ENCODE measurements around the gene CWC27. TPM values are rescaled to one million over a fixed set of nuclear protein-coding genes. Genes with fewer than 3 reads are reported as not detected.

CWC27 gene
- total RNA-seq, 1 donor from 2014 or later = 9.9 TPM

GRCh38 chr5:64784451-64785025, 15.8 kb downstream of the CWC27 start:
- Histone ChIP-seq H3K9ac (ENCODE audit: low read depth in 1 of 3, low read length in 3 of 3) (no peak overlapping the region), H3K4me3 (ENCODE audit: low read length in 3 of 3) (no peak overlapping the region), H3K9me3 (ENCODE audit: control insufficient read depth in 3 of 3, low read length in 3 of 3) (no peaks in the 10 kb centered on the region), H3K4me1 (ENCODE audit: control insufficient read depth in 3 of 3, insufficient read depth in 3 of 3, low read length in 3 of 3) (no peaks in the 10 kb centered on the region), H3K27me3 (ENCODE audit: control insufficient read depth in 3 of 3, insufficient read depth in 3 of 3, low read length in 3 of 3) (no peaks in the 10 kb centered on the region), H3K36me3 (ENCODE audit: control insufficient read depth in 3 of 3, insufficient read depth in 3 of 3, low read length in 3 of 3) (peaks cover 6 to 9% (median 7%) of the 10 kb centered on the region in 3 donors), H3K27ac (ENCODE audit: low read depth, low read length) (no peak overlapping the region)

- peaks cover 6 to 12% (median 8%) of the 10 kb centered on the region in 3 donors for H3K36me3 ChIP-seq (ENCODE audit: control insufficient read depth in 3 of 3, insufficient read depth in 3 of 3, low read length in 3 of 3)
- no peaks in the 10 kb centered on the region for H3K4me1 ChIP-seq (ENCODE audit: control insufficient read depth in 3 of 3, insufficient read depth in 3 of 3, low read length in 3 of 3)
Observed at GRCh38 chr5:64786372-64786771, 17.6 kb downstream of the CWC27 start.

GRCh38 chr5:64788156-64788555, 19.4 kb downstream of the CWC27 start:
- Histone ChIP-seq H3K4me3 (ENCODE audit: low read length in 3 of 3) (no peak overlapping the region), H3K27ac (ENCODE audit: low read depth, low read length) (no peak overlapping the region), H3K4me1 (ENCODE audit: control insufficient read depth in 3 of 3, insufficient read depth in 3 of 3, low read length in 3 of 3) (no peaks in the 10 kb centered on the region), H3K9me3 (ENCODE audit: control insufficient read depth in 3 of 3, low read length in 3 of 3) (no peaks in the 10 kb centered on the region), H3K27me3 (ENCODE audit: control insufficient read depth in 3 of 3, insufficient read depth in 3 of 3, low read length in 3 of 3) (no peaks in the 10 kb centered on the region), H3K9ac (ENCODE audit: low read depth in 1 of 3, low read length in 3 of 3) (no peak overlapping the region), H3K36me3 (ENCODE audit: control insufficient read depth in 3 of 3, insufficient read depth in 3 of 3, low read length in 3 of 3) (peaks cover 6 to 12% (median 8%) of the 10 kb centered on the region in 3 donors)

More at GRCh38 chr5:64786372-64786771, 17.6 kb downstream of the CWC27 start:
- Histone ChIP-seq H3K4me3 (ENCODE audit: low read length in 3 of 3) (no peak overlapping the region), H3K9ac (ENCODE audit: low read depth in 1 of 3, low read length in 3 of 3) (no peak overlapping the region), H3K27me3 (ENCODE audit: control insufficient read depth in 3 of 3, insufficient read depth in 3 of 3, low read length in 3 of 3) (no peaks in the 10 kb centered on the region), H3K27ac (ENCODE audit: low read depth, low read length) (no peak overlapping the region), H3K9me3 (ENCODE audit: control insufficient read depth in 3 of 3, low read length in 3 of 3) (no peaks in the 10 kb centered on the region)

GRCh38 chr5:64789457-64789856, 20.7 kb downstream of the CWC27 start:
- no peaks in the 10 kb centered on the region for H3K4me1 ChIP-seq (ENCODE audit: control insufficient read depth in 3 of 3, insufficient read depth in 3 of 3, low read length in 3 of 3)
- no peak overlapping the region for H3K27ac ChIP-seq (ENCODE audit: low read depth, low read length)
- H3K9me3 ChIP-seq (ENCODE audit: control insufficient read depth in 3 of 3, low read length in 3 of 3) = no peaks in the 10 kb centered on the region
- peaks cover 6 to 9% (median 8%) of the 10 kb centered on the region in 3 donors for H3K36me3 ChIP-seq (ENCODE audit: control insufficient read depth in 3 of 3, insufficient read depth in 3 of 3, low read length in 3 of 3)
- H3K27me3 ChIP-seq (ENCODE audit: control insufficient read depth in 3 of 3, insufficient read depth in 3 of 3, low read length in 3 of 3) = no peaks in the 10 kb centered on the region
- no peak overlapping the region for H3K9ac ChIP-seq (ENCODE audit: low read depth in 1 of 3, low read length in 3 of 3)
- H3K4me3 ChIP-seq (ENCODE audit: low read length in 3 of 3) = no peak overlapping the region

GRCh38 chr5:64790210-64790609, 21.5 kb downstream of the CWC27 start:
- Histone ChIP-seq H3K36me3 (ENCODE audit: control insufficient read depth in 3 of 3, insufficient read depth in 3 of 3, low read length in 3 of 3) (peaks cover 6 to 9% (median 8%) of the 10 kb centered on the region in 3 donors), H3K9ac (ENCODE audit: low read depth in 1 of 3, low read length in 3 of 3) (no peak overlapping the region), H3K27ac (ENCODE audit: low read depth, low read length) (no peak overlapping the region), H3K27me3 (ENCODE audit: control insufficient read depth in 3 of 3, insufficient read depth in 3 of 3, low read length in 3 of 3) (no peaks in the 10 kb centered on the region), H3K4me1 (ENCODE audit: control insufficient read depth in 3 of 3, insufficient read depth in 3 of 3, low read length in 3 of 3) (no peaks in the 10 kb centered on the region), H3K4me3 (ENCODE audit: low read length in 3 of 3) (no peak overlapping the region), H3K9me3 (ENCODE audit: control insufficient read depth in 3 of 3, low read length in 3 of 3) (no peaks in the 10 kb centered on the region)

- no peaks in the 10 kb centered on the region for H3K9me3 ChIP-seq (ENCODE audit: control insufficient read depth in 3 of 3, low read length in 3 of 3)
- H3K9ac ChIP-seq (ENCODE audit: low read depth in 1 of 3, low read length in 3 of 3) = no peak overlapping the region
- no peak overlapping the region for H3K4me3 ChIP-seq (ENCODE audit: low read length in 3 of 3)
- no peaks in the 10 kb centered on the region for H3K27me3 ChIP-seq (ENCODE audit: control insufficient read depth in 3 of 3, insufficient read depth in 3 of 3, low read length in 3 of 3)
- no peak overlapping the region for H3K27ac ChIP-seq (ENCODE audit: low read depth, low read length)
- no peaks in the 10 kb centered on the region for H3K4me1 ChIP-seq (ENCODE audit: control insufficient read depth in 3 of 3, insufficient read depth in 3 of 3, low read length in 3 of 3)
- H3K36me3 ChIP-seq (ENCODE audit: control insufficient read depth in 3 of 3, insufficient read depth in 3 of 3, low read length in 3 of 3) = peaks cover 2 to 4% (median 3%) of the 10 kb centered on the region in 3 donors
Observed at GRCh38 chr5:64792469-64792868, 23.7 kb downstream of the CWC27 start.

- Histone ChIP-seq H3K27ac (ENCODE audit: low read depth, low read length) (no peak overlapping the region), H3K27me3 (ENCODE audit: control insufficient read depth in 3 of 3, insufficient read depth in 3 of 3, low read length in 3 of 3) (no peaks in the 10 kb centered on the region)
Observed at GRCh38 chr5:64794053-64794770, 25.5 kb downstream of the CWC27 start.

GRCh38 chr5:64796301-64796700, 27.6 kb downstream of the CWC27 start:
- Histone ChIP-seq H3K9me3 (ENCODE audit: control insufficient read depth in 3 of 3, low read length in 3 of 3) (no peaks in the 10 kb centered on the region), H3K27me3 (ENCODE audit: control insufficient read depth in 3 of 3, insufficient read depth in 3 of 3, low read length in 3 of 3) (no peaks in the 10 kb centered on the region), H3K4me1 (ENCODE audit: control insufficient read depth in 3 of 3, insufficient read depth in 3 of 3, low read length in 3 of 3) (no peaks in the 10 kb centered on the region), H3K27ac (ENCODE audit: low read depth, low read length) (no peak overlapping the region), H3K4me3 (ENCODE audit: low read length in 3 of 3) (no peak overlapping the region), H3K36me3 (ENCODE audit: control insufficient read depth in 3 of 3, insufficient read depth in 3 of 3, low read length in 3 of 3) (peaks cover 0 to 8% (median 0%) of the 10 kb centered on the region in 3 donors), H3K9ac (ENCODE audit: low read depth in 1 of 3, low read length in 3 of 3) (no peak overlapping the region)

More at GRCh38 chr5:64794053-64794770, 25.5 kb downstream of the CWC27 start:
- H3K36me3 ChIP-seq (ENCODE audit: control insufficient read depth in 3 of 3, insufficient read depth in 3 of 3, low read length in 3 of 3) = peaks cover 2 to 4% (median 3%) of the 10 kb centered on the region in 3 donors
- no peak overlapping the region for H3K4me3 ChIP-seq (ENCODE audit: low read length in 3 of 3)
- H3K4me1 ChIP-seq (ENCODE audit: control insufficient read depth in 3 of 3, insufficient read depth in 3 of 3, low read length in 3 of 3) = no peaks in the 10 kb centered on the region
- H3K9ac ChIP-seq (ENCODE audit: low read depth in 1 of 3, low read length in 3 of 3) = no peak overlapping the region
- H3K9me3 ChIP-seq (ENCODE audit: control insufficient read depth in 3 of 3, low read length in 3 of 3) = no peaks in the 10 kb centered on the region

- Histone ChIP-seq H3K4me1 (ENCODE audit: control insufficient read depth in 3 of 3, insufficient read depth in 3 of 3, low read length in 3 of 3) (no peaks in the 10 kb centered on the region), H3K9ac (ENCODE audit: low read depth in 1 of 3, low read length in 3 of 3) (no peak overlapping the region), H3K9me3 (ENCODE audit: control insufficient read depth in 3 of 3, low read length in 3 of 3) (no peaks in the 10 kb centered on the region), H3K4me3 (ENCODE audit: low read length in 3 of 3) (no peak overlapping the region), H3K27ac (ENCODE audit: low read depth, low read length) (no peak overlapping the region), H3K36me3 (ENCODE audit: control insufficient read depth in 3 of 3, insufficient read depth in 3 of 3, low read length in 3 of 3) (peaks cover 4 to 16% (median 4%) of the 10 kb centered on the region in 3 donors), H3K27me3 (ENCODE audit: control insufficient read depth in 3 of 3, insufficient read depth in 3 of 3, low read length in 3 of 3) (no peaks in the 10 kb centered on the region)
Observed at GRCh38 chr5:64800926-64801325, 32.2 kb downstream of the CWC27 start.

GRCh38 chr5:64806537-64806936, 37.8 kb downstream of the CWC27 start:
- Histone ChIP-seq H3K27ac (ENCODE audit: low read depth, low read length) (no peak overlapping the region), H3K9ac (ENCODE audit: low read depth in 1 of 3, low read length in 3 of 3) (no peak overlapping the region), H3K27me3 (ENCODE audit: control insufficient read depth in 3 of 3, insufficient read depth in 3 of 3, low read length in 3 of 3) (no peaks in the 10 kb centered on the region), H3K4me1 (ENCODE audit: control insufficient read depth in 3 of 3, insufficient read depth in 3 of 3, low read length in 3 of 3) (no peaks in the 10 kb centered on the region), H3K4me3 (ENCODE audit: low read length in 3 of 3) (no peak overlapping the region), H3K36me3 (ENCODE audit: control insufficient read depth in 3 of 3, insufficient read depth in 3 of 3, low read length in 3 of 3) (peaks cover 4 to 10% (median 4%) of the 10 kb centered on the region in 3 donors), H3K9me3 (ENCODE audit: control insufficient read depth in 3 of 3, low read length in 3 of 3) (no peaks in the 10 kb centered on the region)

Measured in skeletal muscle tissue (tissue), 4 donors.